Upper lobe of left lung (tissue), 4 donors: ENCODE measurements around the gene ZNF444.

Experiments used
- CTCF ChIP-seq, 6 experiments: fragments of 450-650 bp in 4 of 6; fragments of 200-600 bp in 2 of 6; sonication (generic) in 2 of 6; IDR thresholded peaks; one replicate each; pipeline ENCODE4 v1.5.1; 2016 to 2019; ENCODE audit warnings: antibody characterized with exemption in 6 of 6
- EP300 ChIP-seq, 4 donors: sonication (generic); formaldehyde crosslinking; IDR thresholded peaks; one replicate each; pipeline ENCODE4 v1.5.1; 2017; ENCODE audit warnings: antibody characterized with exemption in 4 of 4, control low read depth in 2 of 4
- POLR2A ChIP-seq, 4 donors: fragments of 450-650 bp; IDR thresholded peaks; one replicate each; pipeline ENCODE4 v1.5.1; 2016 to 2017; ENCODE audit warnings: antibody characterized with exemption in 4 of 4, mild to moderate bottlenecking in 2 of 4
- POLR2AphosphoS5 ChIP-seq, 2 donors: sonication (generic); formaldehyde crosslinking; IDR thresholded peaks; one replicate each; pipeline ENCODE4 v1.5.1; 2017; ENCODE audit warnings: antibody characterized with exemption in 2 of 2

DNA sequence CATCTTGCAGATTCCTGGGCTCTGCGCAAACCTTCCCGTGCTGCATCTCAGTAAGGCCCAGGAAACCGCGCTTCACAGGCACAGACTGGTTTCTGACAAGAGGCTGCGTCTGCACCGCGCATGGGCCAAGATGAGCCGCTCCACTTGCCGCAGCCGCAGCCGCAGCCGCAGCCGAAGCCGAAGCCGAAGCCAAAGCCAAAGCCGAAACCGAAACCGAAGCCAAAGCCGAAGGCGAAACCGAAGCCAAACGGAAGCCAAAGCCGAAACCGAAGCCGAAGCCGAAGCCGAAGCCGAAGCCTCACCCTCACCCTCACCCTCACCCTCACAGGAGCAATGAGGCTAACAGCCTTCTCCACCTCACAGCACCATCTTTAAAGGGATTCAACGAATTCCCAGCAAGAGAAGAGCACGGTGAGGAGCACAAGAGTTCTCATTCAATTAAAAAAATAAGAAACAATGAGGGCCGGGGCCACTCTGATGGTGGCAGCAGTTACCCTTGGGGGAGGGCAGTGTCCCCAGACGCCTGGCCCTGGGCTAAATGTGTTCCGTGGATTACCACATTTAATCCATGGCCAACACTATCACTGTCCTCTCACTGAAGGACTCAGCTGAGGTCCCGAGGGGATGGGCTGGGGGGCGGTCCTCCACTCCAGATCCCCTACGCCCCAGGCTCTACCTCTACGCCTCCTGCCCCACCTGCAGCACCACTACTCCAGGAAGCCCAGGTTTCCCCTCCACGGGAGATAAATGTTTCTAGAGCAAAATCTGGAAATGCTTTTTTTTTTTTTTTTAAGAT lies 49.1 kb upstream of the ZNF444 start:
- TF ChIP-seq CTCF (IDR thresholded peaks at IDR 0.05) = no peak
- no peak for TF ChIP-seq POLR2A (IDR thresholded peaks at IDR 0.05)
- TF ChIP-seq POLR2AphosphoS5 (IDR thresholded peaks at IDR 0.05) = no peak
- TF ChIP-seq EP300 (IDR thresholded peaks at IDR 0.05) = no peak
